K562 (cell line): ENCODE measurements around the gene MICAL2. TPM values are rescaled to one million over a fixed set of nuclear protein-coding genes. Genes with fewer than 3 reads are reported as not detected.

Experiments
- ADNP ChIP-seq: fragments of 200-800 bp; sonication (Bioruptor generic); IDR thresholded peaks from 2 replicates; pipeline ENCODE4 v1.6.1; 2016; ENCODE audit warnings: missing genetic modification characterization, missing compliant biosample characterization
- BCOR ChIP-seq: fragments of 450-650 bp; IDR thresholded peaks from 2 replicates; pipeline ENCODE4 v1.6.1; 2016
- BRD9 ChIP-seq: fragments of 450-650 bp; IDR thresholded peaks from 2 replicates; pipeline ENCODE4 v1.6.1; 2018; ENCODE audit warnings: low read depth; ENCODE audit not compliant: partially characterized antibody
- CC2D1A ChIP-seq: fragments of 450-650 bp; IDR thresholded peaks from 2 replicates; pipeline ENCODE4 v1.6.1; 2017; ENCODE audit warnings: mild to moderate bottlenecking
- ESRRB ChIP-seq: fragments of 250-450 bp; sonication (Bioruptor Pico); IDR thresholded peaks from 2 replicates; pipeline ENCODE4 v1.5.0; 2020; ENCODE audit warnings: mild to moderate bottlenecking, moderate library complexity, borderline replicate concordance
- GTF2F1 ChIP-seq: IDR thresholded peaks from 2 replicates; pipeline ENCODE4 v1.6.1; 2011; ENCODE audit warnings: low read depth, low read length, improper control_type of control experiment
- HMG20B ChIP-seq: fragments of 250-450 bp; sonication (Bioruptor Pico); IDR thresholded peaks from 2 replicates; pipeline ENCODE4 v1.5.0; 2021; ENCODE audit warnings: mild to moderate bottlenecking
- JUND ChIP-seq, 2 experiments: IDR thresholded peaks; 2 replicates in 1 of 2; 3 replicates in 1 of 2; pipeline ENCODE4 v1.6.1; 2011; ENCODE audit warnings: borderline replicate concordance in 2 of 2, low read depth in 2 of 2, low read length in 2 of 2, improper control_type of control experiment in 1 of 2, missing biosample characterization in 1 of 2, missing genetic modification characterization in 1 of 2, missing genetic modification reagents in 1 of 2
- MED1 ChIP-seq: sonication (generic); formaldehyde crosslinking; IDR thresholded peaks from 2 replicates; pipeline ENCODE4 v1.8.1; 2023; ENCODE audit warnings: missing genetic modification reagents, borderline replicate concordance
- NCOA4 ChIP-seq: fragments of 450-650 bp; IDR thresholded peaks from 2 replicates; pipeline ENCODE4 v1.6.1; 2018; ENCODE audit warnings: mild to moderate bottlenecking; ENCODE audit not compliant: partially characterized antibody
- PHTF2 ChIP-seq: fragments of 250-450 bp; sonication (Bioruptor Pico); IDR thresholded peaks from 2 replicates; pipeline ENCODE4 v1.5.0; 2021; ENCODE audit warnings: mild to moderate bottlenecking
- PTBP1 ChIP-seq: fragments of 200-400 bp; formaldehyde crosslinking; IDR thresholded peaks from 2 replicates; pipeline ENCODE4 v1.6.1; 2017; ENCODE audit warnings: low read depth, low read length
- RB1 ChIP-seq: fragments of 450-650 bp; IDR thresholded peaks from 2 replicates; pipeline ENCODE4 v1.6.1; 2017; ENCODE audit warnings: low read depth, mild to moderate bottlenecking
- RBM25 ChIP-seq: fragments of 200-400 bp; formaldehyde crosslinking; IDR thresholded peaks from 2 replicates; pipeline ENCODE4 v1.6.1; 2018; ENCODE audit warnings: low read length, low read depth, moderate library complexity; ENCODE audit not compliant: severe bottlenecking
- RCOR1 ChIP-seq, 2 experiments: IDR thresholded peaks; 2 replicates each; pipeline ENCODE4 v1.6.1; 2012; ENCODE audit warnings: low read depth in 2 of 2, low read length in 2 of 2, borderline replicate concordance in 1 of 2, improper control_type of control experiment in 1 of 2
- RFX1 ChIP-seq: fragments of 450-650 bp; IDR thresholded peaks from 2 replicates; pipeline ENCODE4 v1.6.1; 2016; ENCODE audit warnings: mild to moderate bottlenecking, moderate library complexity
- SMARCA5 ChIP-seq: fragments of 450-650 bp; IDR thresholded peaks from 2 replicates; pipeline ENCODE4 v1.6.1; 2016
- SMC3 ChIP-seq: conservative IDR thresholded peaks from 2 replicates; pipeline ENCODE4 v1.6.1; 2011; ENCODE audit warnings: low read depth, low read length, improper control_type of control experiment; ENCODE audit not compliant: insufficient read depth
- STAT6 ChIP-seq: sonication (generic); formaldehyde crosslinking; IDR thresholded peaks from 2 replicates; pipeline ENCODE4 v1.8.1; 2023; ENCODE audit warnings: mild to moderate bottlenecking, missing genetic modification reagents
- SUPT5H ChIP-seq: fragments of 450-650 bp; IDR thresholded peaks from 2 replicates; pipeline ENCODE4 v1.6.1; 2016
- TAF1 ChIP-seq: IDR thresholded peaks from 2 replicates; pipeline ENCODE4 v1.6.1; 2011; ENCODE audit warnings: mild to moderate bottlenecking, low read length, moderate library complexity; ENCODE audit not compliant: insufficient read depth, control insufficient read depth, severe bottlenecking; ENCODE audit errors: extremely low read depth
- TARDBP ChIP-seq: fragments of 450-650 bp; IDR thresholded peaks from 2 replicates; pipeline ENCODE4 v1.6.1; 2016
- ZNF165 ChIP-seq: fragments of 250-450 bp; sonication (Bioruptor Pico); IDR thresholded peaks from 2 replicates; pipeline ENCODE4 v1.4.0; 2020; ENCODE audit warnings: borderline replicate concordance
- ZNF174 ChIP-seq: fragments of 250-450 bp; sonication (Bioruptor Pico); IDR thresholded peaks from 2 replicates; pipeline ENCODE4 v1.4.0; 2020; ENCODE audit warnings: mild to moderate bottlenecking
- ZNF77 ChIP-seq: fragments of 250-450 bp; sonication (Bioruptor Pico); IDR thresholded peaks from 2 replicates; pipeline ENCODE4 v1.5.0; 2020
- polyA plus RNA-seq, 8 experiments: library from polyadenylated mRNA; depleted of rRNA in 4 of 8; stranded (reverse) in 5 of 8; unstranded in 3 of 8; fragments of >200 nt; fragmentation: Nextera tagmentation in 2 of 8; fragmentation: Illumina TruSeq in 1 of 8; extraction: Ambion mirVana in 2 of 8; extraction: Trizol in 1 of 8; gene quantifications; 2 replicates each; pipeline versions ENCODE4 v1.2.1 to v1.2.3, GENCODE V29; 2011 to 2014; ENCODE audit warnings: inconsistent platforms in 1 of 8, missing spikeins in 1 of 8
- total RNA-seq, 7 experiments: library from RNA; depleted of rRNA in 6 of 7; stranded (reverse); fragments of >200 nt in 6 of 7; fragmentation: Illumina TruSeq in 2 of 7; extraction: Trizol in 2 of 7; gene quantifications; 2 replicates each; pipeline versions ENCODE4 v1.2.1 to v1.2.3, GENCODE V29; 2011 to 2021; ENCODE audit warnings: low replicate concordance in 1 of 7
- TF ChIP-seq, protein P1 (sequence below): sonication (generic); formaldehyde crosslinking; IDR thresholded peaks from 2 replicates; pipeline ENCODE4 v1.8.0; 2022; ENCODE audit warnings: mild to moderate bottlenecking, missing genetic modification reagents

Gene MICAL2
- total and polyA plus RNA-seq, 9 of the 15 experiments (the other 6 are each of a cell fraction or from before 2014, with no cell fraction given), result 4.7 to 64.2 (median 33.6) TPM

- TF ChIP-seq BRD9 (no peak), BCOR (peak; percentile 82), STAT6 (CRISPR knock-in tag) (no peak), PTBP1 (0 out of 2 replicates have a peak, but pooled peaks have one; percentile 49), JUND (IDR thresholded peaks at IDR 0.05; ENCODE audit: borderline replicate concordance, low read depth, low read length) (no peak), JUND (tag; IDR thresholded peaks at IDR 0.05; ENCODE audit: borderline replicate concordance, low read depth, low read length) (no peak), ZNF77 (CRISPR knock-in tag) (no peak), ADNP (tag) (peak; percentile 82), SMARCA5 (peak; percentile 64; the same call in 1 of the 2 replicates), NCOA4 (no peak), RFX1 (no peak), GTF2F1 (no peak), ZNF165 (CRISPR knock-in tag) (no peak), RB1 (no peak), ESRRB (CRISPR knock-in tag) (no peak), PHTF2 (no peak), RCOR1 (IDR thresholded peaks at IDR 0.05; ENCODE audit: borderline replicate concordance in 1 of 2, low read depth in 2 of 2, low read length in 2 of 2) (peak in 1 of 2 experiments; percentile 45; a peak in 1 of 4 replicates), TARDBP (no peak), SUPT5H (no peak), SMC3 (no peak), RBM25 (peak; percentile 91), TAF1 (no peak), CC2D1A (no peak), MED1 (CRISPR knock-in tag) (no peak), HMG20B (CRISPR knock-in tag) (no peak), ZNF174 (CRISPR knock-in tag) (no peak)
- TF ChIP-seq, protein P1, sequence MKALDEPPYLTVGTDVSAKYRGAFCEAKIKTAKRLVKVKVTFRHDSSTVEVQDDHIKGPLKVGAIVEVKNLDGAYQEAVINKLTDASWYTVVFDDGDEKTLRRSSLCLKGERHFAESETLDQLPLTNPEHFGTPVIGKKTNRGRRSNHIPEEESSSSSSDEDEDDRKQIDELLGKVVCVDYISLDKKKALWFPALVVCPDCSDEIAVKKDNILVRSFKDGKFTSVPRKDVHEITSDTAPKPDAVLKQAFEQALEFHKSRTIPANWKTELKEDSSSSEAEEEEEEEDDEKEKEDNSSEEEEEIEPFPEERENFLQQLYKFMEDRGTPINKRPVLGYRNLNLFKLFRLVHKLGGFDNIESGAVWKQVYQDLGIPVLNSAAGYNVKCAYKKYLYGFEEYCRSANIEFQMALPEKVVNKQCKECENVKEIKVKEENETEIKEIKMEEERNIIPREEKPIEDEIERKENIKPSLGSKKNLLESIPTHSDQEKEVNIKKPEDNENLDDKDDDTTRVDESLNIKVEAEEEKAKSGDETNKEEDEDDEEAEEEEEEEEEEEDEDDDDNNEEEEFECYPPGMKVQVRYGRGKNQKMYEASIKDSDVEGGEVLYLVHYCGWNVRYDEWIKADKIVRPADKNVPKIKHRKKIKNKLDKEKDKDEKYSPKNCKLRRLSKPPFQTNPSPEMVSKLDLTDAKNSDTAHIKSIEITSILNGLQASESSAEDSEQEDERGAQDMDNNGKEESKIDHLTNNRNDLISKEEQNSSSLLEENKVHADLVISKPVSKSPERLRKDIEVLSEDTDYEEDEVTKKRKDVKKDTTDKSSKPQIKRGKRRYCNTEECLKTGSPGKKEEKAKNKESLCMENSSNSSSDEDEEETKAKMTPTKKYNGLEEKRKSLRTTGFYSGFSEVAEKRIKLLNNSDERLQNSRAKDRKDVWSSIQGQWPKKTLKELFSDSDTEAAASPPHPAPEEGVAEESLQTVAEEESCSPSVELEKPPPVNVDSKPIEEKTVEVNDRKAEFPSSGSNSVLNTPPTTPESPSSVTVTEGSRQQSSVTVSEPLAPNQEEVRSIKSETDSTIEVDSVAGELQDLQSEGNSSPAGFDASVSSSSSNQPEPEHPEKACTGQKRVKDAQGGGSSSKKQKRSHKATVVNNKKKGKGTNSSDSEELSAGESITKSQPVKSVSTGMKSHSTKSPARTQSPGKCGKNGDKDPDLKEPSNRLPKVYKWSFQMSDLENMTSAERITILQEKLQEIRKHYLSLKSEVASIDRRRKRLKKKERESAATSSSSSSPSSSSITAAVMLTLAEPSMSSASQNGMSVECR (CRISPR knock-in tag), result no peak
These were observed 61.5 kb downstream of the MICAL2 start (continued) for GRCh38 chr11:12171921-12172320.
